HG03342 (cell line): ENCODE results near the gene SLC12A5.
A peak's percentile ranks its signal among the peaks of the same experiment; 100 is the strongest.
"Not testable (repeated sequence)": the region's sequence is repeated elsewhere in the genome, so short reads cannot be mapped to it uniquely, and the experiment has no call there.

ENCODE experiments used
- ATAC-seq: cut with Tn5 transposase; IDR thresholded peaks from one replicate; pipeline ENCODE4 v1.9.1; 2021; ENCODE audit warnings: mild to moderate bottlenecking, moderate library complexity; ENCODE audit not compliant: unreplicated experiment

SLC12A5 gene

DNA sequence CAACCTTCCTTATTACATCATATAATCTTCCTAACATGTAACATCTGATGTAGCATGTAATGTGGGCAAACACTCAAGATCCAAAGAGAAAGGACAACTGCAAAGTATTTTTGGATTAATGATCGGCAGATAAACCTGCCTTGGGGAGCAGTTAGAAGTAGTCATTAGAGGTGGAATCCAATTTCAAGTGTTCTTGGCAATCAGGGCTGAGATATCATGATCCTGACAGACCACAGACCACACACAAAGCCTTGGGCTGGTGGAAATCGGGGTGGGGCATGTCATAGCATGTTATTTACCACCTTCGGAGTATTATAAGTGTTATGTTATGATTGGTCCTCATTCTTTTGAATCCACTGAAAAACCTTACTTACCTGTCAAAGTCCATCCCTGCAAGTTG, 44.4 kb downstream of the SLC12A5 start:
- no peak for ATAC-seq

DNA sequence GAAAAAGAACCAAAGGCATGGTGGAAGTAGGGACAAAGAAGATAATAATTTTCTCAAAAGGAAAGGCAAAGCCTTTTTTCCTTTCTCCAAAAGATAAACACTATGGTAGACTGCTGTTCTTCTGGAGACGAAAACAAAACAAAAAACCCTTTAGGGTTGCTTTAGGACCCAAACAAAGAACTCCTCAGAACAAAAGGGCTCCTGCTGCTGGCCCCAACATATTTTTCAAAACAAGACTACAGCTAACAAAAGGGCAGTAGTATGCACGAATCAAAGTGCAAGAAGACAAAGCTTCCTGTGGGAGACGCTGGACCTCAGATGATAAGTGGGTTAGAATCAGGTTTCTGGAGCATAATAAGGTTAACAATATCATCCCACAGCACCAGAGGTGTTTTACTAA, 45.0 kb downstream of the SLC12A5 start:
- ATAC-seq: no peak

- ATAC-seq: no peak
These were observed 47.8 kb downstream of the SLC12A5 start for GRCh38 chr20:46076806-46077205.

DNA sequence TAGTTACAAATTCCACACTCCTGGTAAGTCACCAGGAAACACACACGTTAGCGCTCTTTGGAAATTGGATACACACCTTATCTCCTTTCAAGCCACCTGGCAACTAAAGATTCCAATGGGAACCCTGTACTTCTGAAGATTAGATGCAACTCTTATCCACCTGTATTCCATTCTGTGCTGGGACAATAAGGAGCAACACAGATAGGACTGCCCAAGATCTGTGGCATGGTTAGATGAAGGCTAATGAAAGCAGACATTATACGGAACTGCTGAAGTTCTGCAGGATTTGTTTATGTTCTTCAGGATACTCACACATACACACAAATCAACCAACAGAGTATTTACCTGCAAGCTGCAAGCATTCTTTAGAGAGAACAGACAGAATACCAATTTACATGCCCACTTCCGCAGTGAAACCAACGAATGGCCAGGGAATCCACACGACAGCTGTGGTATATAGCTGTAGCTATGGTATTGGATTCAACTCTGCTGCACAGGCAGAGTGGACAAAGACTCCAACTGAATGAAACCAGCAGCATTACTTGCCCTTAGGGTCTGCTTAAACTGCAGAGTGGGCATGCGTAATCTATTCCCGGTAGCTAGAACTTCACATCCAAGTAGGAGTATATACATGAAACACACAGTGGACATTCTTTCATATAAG, 48.8 kb downstream of the SLC12A5 start:
- no peak for ATAC-seq

GRCh38 chr20:46078954-46079353, 49.9 kb downstream of the SLC12A5 start:
- ATAC-seq: no peak

DNA sequence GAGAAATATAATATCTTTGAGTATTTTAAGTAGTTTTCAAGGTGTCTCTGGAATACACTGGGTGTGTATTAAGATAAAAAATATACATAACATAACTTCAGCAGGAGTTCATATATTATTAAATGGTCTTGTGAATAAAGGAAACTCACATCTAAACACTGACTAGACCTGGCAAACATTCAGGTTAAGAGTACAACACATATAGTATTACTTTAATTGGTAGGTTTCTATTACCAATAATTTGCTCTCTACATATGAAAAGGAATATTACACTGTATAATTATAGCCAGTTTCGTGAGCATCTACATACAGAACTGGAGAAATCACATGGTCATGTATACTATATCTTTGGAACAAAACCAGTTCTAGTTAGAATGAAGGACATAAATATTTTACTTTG, 52.1 kb downstream of the SLC12A5 start:
- ATAC-seq: no peak

GRCh38 chr20:46083101-46083500, 54.1 kb downstream of the SLC12A5 start:
- no peak for ATAC-seq

DNA sequence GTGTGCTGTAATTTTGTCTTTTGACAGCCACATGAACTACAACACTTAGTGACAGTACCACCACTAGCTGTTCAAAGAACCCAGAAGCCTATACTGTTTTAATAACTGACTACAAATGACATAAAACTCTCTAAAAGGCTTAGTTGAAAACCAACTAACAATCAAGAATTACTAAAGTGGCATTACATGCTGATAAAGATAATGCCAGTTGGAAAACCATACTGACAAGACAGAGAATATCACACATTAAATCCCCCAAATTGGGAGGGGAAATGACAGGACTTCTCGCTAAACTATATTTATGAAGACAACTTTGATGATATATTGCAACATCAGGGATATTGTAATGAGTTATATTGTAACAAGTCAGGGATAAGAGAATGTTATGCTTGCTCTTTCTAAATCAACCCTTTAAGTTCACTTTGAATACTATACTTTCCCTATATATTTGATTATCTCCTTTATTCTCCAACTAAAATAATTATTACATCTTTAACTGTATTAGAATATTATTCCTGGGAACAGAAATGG, 54.6 kb downstream of the SLC12A5 start:
- ATAC-seq: no peak

DNA sequence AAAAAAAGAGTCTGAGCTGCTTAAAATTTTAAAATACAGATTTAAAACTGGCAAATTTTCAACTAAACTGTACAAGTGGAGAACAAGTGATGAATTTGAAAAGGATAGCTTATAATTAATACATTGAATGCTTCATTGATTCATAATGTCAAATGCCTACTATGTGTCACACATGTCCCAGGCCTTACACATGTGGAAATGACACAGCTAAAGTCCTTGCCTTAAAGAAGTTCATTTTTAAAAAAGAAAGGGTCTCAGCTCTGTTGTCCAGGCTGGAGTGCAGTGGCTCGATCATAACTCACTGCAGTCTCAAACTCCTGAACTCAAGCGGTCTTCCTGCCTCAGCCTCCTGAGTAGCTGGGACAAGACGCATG, 55.8 kb downstream of the SLC12A5 start:
- no peak for ATAC-seq

GRCh38 chr20:46085179-46085851, 56.3 kb downstream of the SLC12A5 start:
- no peak for ATAC-seq

GRCh38 chr20:46087161-46087560, 58.1 kb downstream of the SLC12A5 start:
- ATAC-seq: no peak

GRCh38 chr20:46088409-46089166, 59.6 kb downstream of the SLC12A5 start:
- no peak for ATAC-seq

- peak; percentile 9 for ATAC-seq
These were observed 60.1 kb downstream of the SLC12A5 start for GRCh38 chr20:46089167-46089416.

DNA sequence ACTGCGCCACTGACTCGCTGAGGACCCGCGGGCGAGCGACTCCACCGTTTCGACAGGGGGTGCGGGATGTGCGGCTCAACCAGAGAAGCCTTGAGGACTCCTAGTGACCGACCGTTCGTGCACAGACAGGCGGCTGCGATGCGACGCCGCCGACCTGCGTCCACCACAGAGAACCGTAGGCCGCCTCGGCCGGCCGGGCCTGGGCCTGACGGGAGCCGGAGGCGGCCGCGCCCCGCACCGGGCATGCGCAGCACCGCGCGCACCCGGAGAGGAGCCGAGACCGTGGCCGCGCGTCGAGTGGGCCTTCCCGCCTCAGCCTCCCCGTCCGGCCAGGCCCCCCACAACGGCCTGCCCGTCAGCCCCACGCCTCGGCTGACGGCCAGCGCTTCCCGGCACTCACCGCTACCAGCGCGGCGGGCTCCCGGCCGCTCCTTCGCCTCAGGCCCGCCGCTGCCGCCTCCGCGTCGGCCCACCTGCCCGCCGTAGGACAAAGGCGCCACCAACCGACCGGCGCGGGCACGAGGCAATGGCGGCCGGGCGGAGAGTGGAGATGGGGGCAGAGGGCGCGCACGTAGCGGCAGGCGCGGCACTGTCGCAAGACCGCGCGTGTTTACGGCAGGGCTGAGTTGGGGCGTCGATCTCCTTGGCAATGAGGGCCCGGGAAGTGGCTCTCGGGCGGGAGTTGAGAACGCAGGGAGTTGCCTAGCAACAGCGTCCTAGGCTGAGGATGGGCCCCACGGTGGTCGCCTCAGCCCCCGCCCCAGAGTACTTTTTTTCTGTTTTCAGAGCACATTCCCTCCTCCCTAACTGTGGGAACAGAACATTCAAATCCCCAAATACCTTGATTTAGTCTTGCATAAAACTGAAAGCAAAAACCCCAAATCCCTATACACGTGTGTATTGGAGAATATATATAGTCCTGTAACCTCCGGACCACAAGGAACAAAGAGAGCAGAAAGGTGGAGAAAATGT, 60.7 kb downstream of the SLC12A5 start, which contains the start of gene NCOA5:
Gene NCOA5 (minus strand): TSS at position 546 of the 972 bp plus-strand sequence. CDS start 10,538 bp downstream, outside the sequence.
- peak; percentile 87 for ATAC-seq

DNA sequence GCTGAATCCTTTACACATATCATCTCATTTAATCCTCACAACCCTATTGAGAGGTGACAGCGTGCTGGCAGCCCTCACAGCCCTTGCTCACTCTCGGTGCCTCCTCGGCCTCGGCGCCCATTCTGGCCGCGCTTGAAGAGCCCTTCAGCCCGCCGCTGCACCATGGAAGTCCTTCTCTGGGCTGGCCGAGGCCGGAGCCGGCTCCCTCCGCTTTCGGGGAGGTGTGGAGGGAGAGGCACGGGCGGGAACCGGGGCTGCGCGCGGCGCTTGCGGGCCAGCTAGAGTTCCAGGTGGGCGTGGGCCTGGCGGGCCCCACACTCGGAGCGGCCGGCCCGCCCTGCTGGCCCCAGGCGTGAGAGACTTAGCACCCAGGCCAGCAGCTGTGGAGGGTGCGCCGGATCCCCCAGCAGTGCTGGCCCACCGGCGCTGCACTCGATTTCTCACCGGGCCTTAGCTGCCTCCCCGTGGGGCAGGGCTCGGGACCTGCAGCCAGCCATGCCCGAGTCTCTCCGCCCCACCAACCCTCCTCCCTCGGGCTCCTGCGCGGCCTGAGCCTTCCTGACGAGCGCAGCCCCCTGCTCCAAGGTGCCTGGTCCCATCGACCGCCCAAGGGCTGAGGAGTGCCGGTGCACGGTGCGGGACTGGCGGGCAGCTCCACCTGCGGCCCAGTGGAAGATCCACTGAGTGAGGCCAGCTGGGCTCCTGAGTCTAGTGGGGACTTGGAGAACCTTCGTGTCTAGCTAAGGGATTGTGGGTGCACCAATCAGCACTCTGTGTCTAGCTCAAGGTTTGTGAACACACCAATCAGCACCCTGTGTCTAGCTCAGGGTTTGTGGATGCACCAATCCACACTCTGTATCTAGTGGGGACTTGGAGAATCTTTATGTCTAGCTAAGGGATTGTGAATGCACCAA, 62.9 kb downstream of the SLC12A5 start:
- not testable (repeated sequence) for ATAC-seq

DNA sequence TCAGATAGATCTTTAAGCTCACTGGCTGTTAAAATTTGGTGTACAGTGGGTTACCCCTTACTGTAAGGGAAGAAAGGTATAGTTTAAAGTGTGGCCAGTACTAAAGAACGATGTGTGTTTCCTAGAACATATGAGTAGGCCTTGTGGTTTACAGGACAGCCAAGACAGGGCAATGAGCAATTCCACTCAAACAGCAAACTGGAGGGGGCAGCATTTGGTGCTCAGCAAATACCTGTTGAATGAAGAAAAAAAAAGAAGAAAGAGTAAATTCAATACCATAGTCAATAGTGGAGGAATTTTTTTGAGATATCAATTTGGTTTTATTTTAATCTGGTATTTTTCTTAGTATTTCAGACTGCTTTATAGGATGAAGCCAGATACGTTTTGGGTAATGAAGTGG, 64.5 kb downstream of the SLC12A5 start:
- no peak for ATAC-seq

DNA sequence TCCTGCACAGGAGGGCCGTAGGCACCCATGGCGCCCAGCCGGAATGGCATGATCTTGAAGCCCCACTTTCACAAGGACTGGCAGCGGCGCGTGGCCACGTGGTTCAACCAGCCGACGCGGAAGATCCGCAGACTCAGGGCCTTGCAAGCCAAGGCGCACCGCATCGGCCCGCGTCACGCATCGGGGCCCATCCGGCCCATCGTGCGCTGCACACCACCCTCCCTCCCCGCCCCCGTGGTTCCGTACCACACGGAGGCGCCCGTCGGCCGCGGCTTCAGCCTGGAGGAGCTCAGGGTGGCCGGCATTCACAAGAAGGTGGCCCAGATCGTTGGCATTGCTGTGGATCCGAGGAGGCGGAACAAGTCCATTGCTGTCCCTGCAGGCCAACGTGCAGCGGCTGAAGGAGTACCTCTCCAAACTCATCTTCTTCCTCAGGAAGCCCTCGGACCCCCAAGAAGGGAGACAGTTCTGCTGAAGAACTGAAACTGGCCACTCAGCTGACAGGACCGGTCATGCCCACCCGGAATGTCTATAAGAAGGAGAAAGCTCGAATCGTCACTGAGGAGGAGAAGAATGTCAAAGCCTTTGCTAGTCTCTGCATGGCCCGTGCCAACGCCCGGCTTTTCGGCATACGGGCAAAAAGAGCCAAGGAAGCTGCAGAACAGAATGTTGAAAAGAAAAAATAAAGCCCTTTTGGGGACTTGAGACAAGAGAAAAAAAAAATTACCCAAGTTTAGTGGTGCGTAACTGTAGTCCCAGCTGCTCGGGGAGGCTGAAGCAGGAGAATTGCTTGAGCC, 70.7 kb downstream of the SLC12A5 start:
- ATAC-seq: no peak

DNA sequence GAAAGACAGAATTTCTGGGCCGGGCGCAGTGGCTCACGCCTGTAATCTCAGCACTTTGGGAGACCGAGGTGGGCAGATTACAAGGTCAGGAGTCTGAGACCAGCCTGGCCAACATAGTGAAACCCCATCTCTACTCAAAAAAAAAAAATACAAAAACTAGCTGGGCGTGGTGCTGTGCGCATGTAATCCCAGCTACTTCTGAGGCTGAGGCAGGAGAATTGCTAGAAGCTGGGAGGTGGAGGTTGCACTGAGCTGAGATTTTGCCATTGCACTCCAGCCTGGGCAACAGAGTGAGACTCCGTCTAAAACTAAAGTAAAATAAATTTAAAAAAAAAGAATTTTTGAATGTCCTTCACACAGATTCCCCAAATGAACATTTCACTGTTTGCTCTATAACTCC, 71.4 kb downstream of the SLC12A5 start:
- ATAC-seq: not testable (repeated sequence)

- ATAC-seq: no peak
These were observed 72.0 kb downstream of the SLC12A5 start for GRCh38 chr20:46100988-46101387.
